ENCODE data around the gene GRM8.
A peak's percentile ranks its signal among the peaks of the same experiment; 100 is the strongest.

The GRM8 gene

GRCh38 chr7:126809188-126809587 lies 443.6 kb downstream of the GRM8 start:
- Histone ChIP-seq H3K27me3 (ENCODE audit: insufficient read depth, insufficient read length) (no peaks in the 10 kb centered on the region), H3K4me3 (ENCODE audit: insufficient read length, low read depth) (no peak overlapping the region), H3K4me1 (ENCODE audit: insufficient read depth, insufficient read length) (no peaks in the 10 kb centered on the region), H3K9ac (ENCODE audit: insufficient read length, low read depth) (no peak overlapping the region), H3K36me3 (ENCODE audit: insufficient read depth, insufficient read length, low read length) (no peaks in the 10 kb centered on the region), H3K9me3 (ENCODE audit: insufficient read depth, low read length) (no peaks in the 10 kb centered on the region)
- DNase-seq (ENCODE audit: low read depth, low spot score), result no peak
- TF ChIP-seq ZNF274 (IDR thresholded peaks at IDR 0.05; ENCODE audit: low read depth, low read length), result no peak
- no peak for TF ChIP-seq SUZ12 (IDR thresholded peaks at IDR 0.05; ENCODE audit: extremely low read depth, insufficient read depth, insufficient read length)
- no peak for TF ChIP-seq YY1 (IDR thresholded peaks at IDR 0.05; ENCODE audit: insufficient read depth, insufficient read length)

- Histone ChIP-seq H3K9me3 (ENCODE audit: insufficient read depth, low read length) (no peaks in the 10 kb centered on the region), H3K36me3 (ENCODE audit: insufficient read depth, insufficient read length, low read length) (no peaks in the 10 kb centered on the region), H3K4me1 (ENCODE audit: insufficient read depth, insufficient read length) (no peaks in the 10 kb centered on the region), H3K4me3 (ENCODE audit: insufficient read length, low read depth) (no peak overlapping the region), H3K27me3 (ENCODE audit: insufficient read depth, insufficient read length) (no peaks in the 10 kb centered on the region), H3K9ac (ENCODE audit: insufficient read length, low read depth) (no peak overlapping the region)
- no peak for DNase-seq (ENCODE audit: low read depth, low spot score)
- TF ChIP-seq YY1 (IDR thresholded peaks at IDR 0.05; ENCODE audit: insufficient read depth, insufficient read length), result no peak
- no peak for TF ChIP-seq ZNF274 (IDR thresholded peaks at IDR 0.05; ENCODE audit: low read depth, low read length)
- no peak for TF ChIP-seq SUZ12 (IDR thresholded peaks at IDR 0.05; ENCODE audit: extremely low read depth, insufficient read depth, insufficient read length)
These were observed 446.1 kb downstream of the GRM8 start for GRCh38 chr7:126806614-126807013.

- H3K36me3 ChIP-seq (ENCODE audit: insufficient read depth, insufficient read length, low read length), result no peaks in the 10 kb centered on the region
- H3K27me3 ChIP-seq (ENCODE audit: insufficient read depth, insufficient read length), result no peaks in the 10 kb centered on the region
- TF ChIP-seq ZNF274 (IDR thresholded peaks at IDR 0.05; ENCODE audit: low read depth, low read length), result no peak
- TF ChIP-seq SUZ12 (IDR thresholded peaks at IDR 0.05; ENCODE audit: extremely low read depth, insufficient read depth, insufficient read length), result no peak
- no peak for TF ChIP-seq YY1 (IDR thresholded peaks at IDR 0.05; ENCODE audit: insufficient read depth, insufficient read length)
- DNase-seq (ENCODE audit: low read depth, low spot score), result peak; percentile 33
- no peak overlapping the region for H3K4me3 ChIP-seq (ENCODE audit: insufficient read length, low read depth)
- no peaks in the 10 kb centered on the region for H3K9me3 ChIP-seq (ENCODE audit: insufficient read depth, low read length)
- no peak overlapping the region for H3K9ac ChIP-seq (ENCODE audit: insufficient read length, low read depth)
- no peaks in the 10 kb centered on the region for H3K4me1 ChIP-seq (ENCODE audit: insufficient read depth, insufficient read length)
These were observed 447.4 kb downstream of the GRM8 start for GRCh38 chr7:126805351-126805750.

- H3K9ac ChIP-seq (ENCODE audit: insufficient read length, low read depth), result no peak overlapping the region
- TF ChIP-seq YY1 (IDR thresholded peaks at IDR 0.05; ENCODE audit: insufficient read depth, insufficient read length) (no peak), SUZ12 (IDR thresholded peaks at IDR 0.05; ENCODE audit: extremely low read depth, insufficient read depth, insufficient read length) (no peak), ZNF274 (IDR thresholded peaks at IDR 0.05; ENCODE audit: low read depth, low read length) (no peak)
- H3K9me3 ChIP-seq (ENCODE audit: insufficient read depth, low read length), result no peaks in the 10 kb centered on the region
- no peaks in the 10 kb centered on the region for H3K27me3 ChIP-seq (ENCODE audit: insufficient read depth, insufficient read length)
- H3K4me3 ChIP-seq (ENCODE audit: insufficient read length, low read depth), result no peak overlapping the region
- no peak for DNase-seq (ENCODE audit: low read depth, low spot score)
- H3K36me3 ChIP-seq (ENCODE audit: insufficient read depth, insufficient read length, low read length), result no peaks in the 10 kb centered on the region
- H3K4me1 ChIP-seq (ENCODE audit: insufficient read depth, insufficient read length), result no peaks in the 10 kb centered on the region
These were observed 448.1 kb downstream of the GRM8 start for GRCh38 chr7:126804604-126805003.

- TF ChIP-seq ZNF274 (IDR thresholded peaks at IDR 0.05; ENCODE audit: low read depth, low read length), result no peak
- TF ChIP-seq SUZ12 (IDR thresholded peaks at IDR 0.05; ENCODE audit: extremely low read depth, insufficient read depth, insufficient read length), result no peak
- Histone ChIP-seq H3K4me3 (ENCODE audit: insufficient read length, low read depth) (no peak overlapping the region), H3K9ac (ENCODE audit: insufficient read length, low read depth) (no peak overlapping the region), H3K27me3 (ENCODE audit: insufficient read depth, insufficient read length) (no peaks in the 10 kb centered on the region), H3K9me3 (ENCODE audit: insufficient read depth, low read length) (no peaks in the 10 kb centered on the region), H3K4me1 (ENCODE audit: insufficient read depth, insufficient read length) (no peaks in the 10 kb centered on the region), H3K36me3 (ENCODE audit: insufficient read depth, insufficient read length, low read length) (no peaks in the 10 kb centered on the region)
- no peak for DNase-seq (ENCODE audit: low read depth, low spot score)
These were observed 448.8 kb downstream of the GRM8 start for GRCh38 chr7:126803990-126804389.

GRCh38 chr7:126803060-126803665 lies 449.6 kb downstream of the GRM8 start:
- peak; percentile 81 for DNase-seq (ENCODE audit: low read depth, low spot score)
- no peak overlapping the region for H3K4me3 ChIP-seq (ENCODE audit: insufficient read length, low read depth)
- H3K27me3 ChIP-seq (ENCODE audit: insufficient read depth, insufficient read length), result no peaks in the 10 kb centered on the region
- no peak overlapping the region for H3K9ac ChIP-seq (ENCODE audit: insufficient read length, low read depth)
- H3K4me1 ChIP-seq (ENCODE audit: insufficient read depth, insufficient read length), result no peaks in the 10 kb centered on the region
- TF ChIP-seq YY1 (IDR thresholded peaks at IDR 0.05; ENCODE audit: insufficient read depth, insufficient read length) (no peak), ZNF274 (IDR thresholded peaks at IDR 0.05; ENCODE audit: low read depth, low read length) (no peak), SUZ12 (IDR thresholded peaks at IDR 0.05; ENCODE audit: extremely low read depth, insufficient read depth, insufficient read length) (no peak)
- H3K36me3 ChIP-seq (ENCODE audit: insufficient read depth, insufficient read length, low read length), result no peaks in the 10 kb centered on the region
- H3K9me3 ChIP-seq (ENCODE audit: insufficient read depth, low read length), result no peaks in the 10 kb centered on the region

- Histone ChIP-seq H3K9me3 (ENCODE audit: insufficient read depth, low read length) (no peaks in the 10 kb centered on the region), H3K4me1 (ENCODE audit: insufficient read depth, insufficient read length) (no peaks in the 10 kb centered on the region), H3K36me3 (ENCODE audit: insufficient read depth, insufficient read length, low read length) (no peaks in the 10 kb centered on the region), H3K27me3 (ENCODE audit: insufficient read depth, insufficient read length) (no peaks in the 10 kb centered on the region), H3K9ac (ENCODE audit: insufficient read length, low read depth) (no peak overlapping the region), H3K4me3 (ENCODE audit: insufficient read length, low read depth) (no peak overlapping the region)
- TF ChIP-seq YY1 (IDR thresholded peaks at IDR 0.05; ENCODE audit: insufficient read depth, insufficient read length) (no peak), SUZ12 (IDR thresholded peaks at IDR 0.05; ENCODE audit: extremely low read depth, insufficient read depth, insufficient read length) (no peak), ZNF274 (IDR thresholded peaks at IDR 0.05; ENCODE audit: low read depth, low read length) (no peak)
- no peak for DNase-seq (ENCODE audit: low read depth, low spot score)
These were observed 451.0 kb downstream of the GRM8 start for GRCh38 chr7:126801733-126802132.
